Uterus (tissue), 4 donors: ENCODE data around the gene SAMD3. TPM values are rescaled to one million over a fixed set of nuclear protein-coding genes. Genes with fewer than 3 reads are reported as not detected.

Source experiments
- DNase-seq, 2 donors: peaks; one replicate each; pipeline ENCODE4 v3.0.0-alpha.2; 2019 to 2020
- H3K27ac ChIP-seq, 2 donors: fragments of 200-600 bp; sonication (generic); 1 replicate in 1 of 2; 2 replicates in 1 of 2; pipeline ENCODE4 v1.5.1; 2016 to 2018
- H3K27me3 ChIP-seq, 2 donors: fragments of 200-600 bp; sonication (generic); one replicate each; pipeline ENCODE4 v1.5.1; 2018 to 2019; ENCODE audit warnings: control low read depth in 1 of 2
- H3K36me3 ChIP-seq, 2 donors: fragments of 200-600 bp; sonication (generic); one replicate each; pipeline ENCODE4 v1.5.1; 2019; ENCODE audit warnings: control low read depth in 1 of 2
- H3K4me1 ChIP-seq, 2 donors: fragments of 200-600 bp; sonication (generic); one replicate each; pipeline ENCODE4 v1.5.1; 2018 to 2019; ENCODE audit warnings: control low read depth in 1 of 2
- H3K4me3 ChIP-seq, 2 donors: fragments of 200-600 bp; sonication (generic); 1 replicate in 1 of 2; 2 replicates in 1 of 2; pipeline ENCODE4 v1.5.1; 2018 to 2019; ENCODE audit warnings: mild to moderate bottlenecking in 1 of 2
- H3K9me3 ChIP-seq, 2 donors: fragments of 200-600 bp; sonication (generic); one replicate each; pipeline ENCODE4 v1.5.1; 2019; ENCODE audit warnings: control low read depth in 1 of 2
- POLR2A ChIP-seq, 2 donors: fragments of 450-650 bp; IDR thresholded peaks; one replicate each; pipeline ENCODE4 v1.6.1; 2016; ENCODE audit warnings: antibody characterized with exemption in 2 of 2, mild to moderate bottlenecking in 1 of 2, moderate library complexity in 1 of 2
- intact Hi-C: fragments of 100-400 bp; cut with DNase I; formaldehyde crosslinking; loops from one replicate; pipeline ENCODE4 v1.15.1; 2023; ENCODE audit warnings: low total_unique reads
- total RNA-seq, 4 donors: library from RNA; depleted of rRNA in 3 of 4; stranded (reverse); fragments of >200 nt in 3 of 4; gene quantifications; one replicate each; pipeline versions ENCODE4 v1.1.0 to v1.2.4, GENCODE V29; 2014 to 2023
- TF ChIP-seq, protein P1 (sequence below), 4 experiments: fragments of 200-600 bp in 2 of 4; fragments of 450-650 bp in 2 of 4; sonication (generic) in 2 of 4; IDR thresholded peaks; one replicate each; pipeline ENCODE4 v1.5.1; 2016 to 2019; ENCODE audit warnings: antibody characterized with exemption in 4 of 4, mild to moderate bottlenecking in 2 of 4, moderate library complexity in 1 of 4
- donor health status: DM: yes; HTN: yes; CAD: no.

The SAMD3 gene
- total RNA-seq, 4 donors from 2014 or later, result 4.1 to 10.0 (median 4.5) TPM

DNA sequence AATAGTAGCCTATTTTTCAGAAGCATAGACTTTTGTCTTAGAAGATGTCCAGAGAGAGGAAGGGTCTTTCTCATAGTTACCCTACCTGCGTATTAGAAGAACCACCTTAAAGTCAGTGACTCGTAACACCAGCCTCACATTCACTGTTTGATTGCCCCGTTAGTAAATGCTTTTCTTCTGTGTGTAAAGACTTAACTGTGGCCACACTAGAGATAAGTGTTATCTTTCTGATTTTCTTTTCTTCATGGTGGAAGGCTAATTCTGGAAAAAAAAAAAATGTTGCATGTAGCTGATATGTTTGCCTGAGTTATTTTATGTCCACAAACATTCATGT, 83.9 kb downstream of the SAMD3 start:
- Histone ChIP-seq H3K27me3 (no peaks in the 10 kb centered on the region), H3K4me3 (no peak overlapping the region), H3K27ac (no peak overlapping the region), H3K9me3 (no peaks in the 10 kb centered on the region), H3K36me3 (no peaks in the 10 kb centered on the region), H3K4me1 (no peaks in the 10 kb centered on the region)
- intact Hi-C loops, result no loop called here
- TF ChIP-seq, protein P1, sequence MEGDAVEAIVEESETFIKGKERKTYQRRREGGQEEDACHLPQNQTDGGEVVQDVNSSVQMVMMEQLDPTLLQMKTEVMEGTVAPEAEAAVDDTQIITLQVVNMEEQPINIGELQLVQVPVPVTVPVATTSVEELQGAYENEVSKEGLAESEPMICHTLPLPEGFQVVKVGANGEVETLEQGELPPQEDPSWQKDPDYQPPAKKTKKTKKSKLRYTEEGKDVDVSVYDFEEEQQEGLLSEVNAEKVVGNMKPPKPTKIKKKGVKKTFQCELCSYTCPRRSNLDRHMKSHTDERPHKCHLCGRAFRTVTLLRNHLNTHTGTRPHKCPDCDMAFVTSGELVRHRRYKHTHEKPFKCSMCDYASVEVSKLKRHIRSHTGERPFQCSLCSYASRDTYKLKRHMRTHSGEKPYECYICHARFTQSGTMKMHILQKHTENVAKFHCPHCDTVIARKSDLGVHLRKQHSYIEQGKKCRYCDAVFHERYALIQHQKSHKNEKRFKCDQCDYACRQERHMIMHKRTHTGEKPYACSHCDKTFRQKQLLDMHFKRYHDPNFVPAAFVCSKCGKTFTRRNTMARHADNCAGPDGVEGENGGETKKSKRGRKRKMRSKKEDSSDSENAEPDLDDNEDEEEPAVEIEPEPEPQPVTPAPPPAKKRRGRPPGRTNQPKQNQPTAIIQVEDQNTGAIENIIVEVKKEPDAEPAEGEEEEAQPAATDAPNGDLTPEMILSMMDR (IDR thresholded peaks at IDR 0.05), result no peak
- no peak for TF ChIP-seq POLR2A (IDR thresholded peaks at IDR 0.05)
- DNase-seq, result no peak

- no peaks in the 10 kb centered on the region for H3K36me3 ChIP-seq
- no peaks in the 10 kb centered on the region for H3K27me3 ChIP-seq
Observed at GRCh38 chr6:130138116-130138908, 84.4 kb downstream of the SAMD3 start.

GRCh38 chr6:130136798-130137197, 86.0 kb downstream of the SAMD3 start:
- DNase-seq, result no peak
- Histone ChIP-seq H3K9me3 (no peaks in the 10 kb centered on the region), H3K27me3 (no peaks in the 10 kb centered on the region), H3K4me3 (no peak overlapping the region), H3K36me3 (no peaks in the 10 kb centered on the region), H3K27ac (no peak overlapping the region), H3K4me1 (no peaks in the 10 kb centered on the region)
- intact Hi-C loops, result no loop called here
- TF ChIP-seq, protein P1 (IDR thresholded peaks at IDR 0.05), result no peak
- TF ChIP-seq POLR2A (IDR thresholded peaks at IDR 0.05), result no peak

More at GRCh38 chr6:130138116-130138908, 84.4 kb downstream of the SAMD3 start:
- H3K4me1 ChIP-seq, result no peaks in the 10 kb centered on the region
- no peak overlapping the region for H3K4me3 ChIP-seq
- DNase-seq, result no peak
- no peaks in the 10 kb centered on the region for H3K9me3 ChIP-seq
- intact Hi-C loops, result no loop called here
- TF ChIP-seq POLR2A (IDR thresholded peaks at IDR 0.05), result no peak
- TF ChIP-seq, protein P1 (IDR thresholded peaks at IDR 0.05), result no peak
- no peak overlapping the region for H3K27ac ChIP-seq

DNA sequence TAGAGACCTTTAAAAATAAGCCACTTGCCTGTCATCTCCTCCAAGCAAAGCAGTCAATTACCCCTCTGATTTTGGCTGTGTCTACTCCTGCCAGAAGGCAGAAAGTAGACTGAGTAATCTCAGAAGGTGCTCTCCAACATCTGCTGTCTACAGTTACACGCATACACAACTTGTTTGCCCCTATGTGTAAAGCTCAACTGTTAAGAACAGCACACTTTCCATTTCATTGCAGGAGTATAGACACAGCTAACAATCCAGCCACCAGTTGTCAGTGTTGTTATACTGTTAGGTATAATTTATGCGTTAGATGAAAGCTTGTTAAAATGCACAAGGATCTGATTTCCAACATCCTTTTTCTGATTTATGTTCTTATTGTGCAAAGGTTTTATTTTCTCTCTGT, 88.2 kb downstream of the SAMD3 start:
- Histone ChIP-seq H3K36me3 (no peaks in the 10 kb centered on the region), H3K4me3 (no peak overlapping the region), H3K4me1 (no peaks in the 10 kb centered on the region), H3K9me3 (no peaks in the 10 kb centered on the region), H3K27ac (no peak overlapping the region), H3K27me3 (no peaks in the 10 kb centered on the region)
- TF ChIP-seq, protein P1 (IDR thresholded peaks at IDR 0.05), result no peak
- no peak for TF ChIP-seq POLR2A (IDR thresholded peaks at IDR 0.05)
- intact Hi-C loops, result no loop called here
- no peak for DNase-seq

DNA sequence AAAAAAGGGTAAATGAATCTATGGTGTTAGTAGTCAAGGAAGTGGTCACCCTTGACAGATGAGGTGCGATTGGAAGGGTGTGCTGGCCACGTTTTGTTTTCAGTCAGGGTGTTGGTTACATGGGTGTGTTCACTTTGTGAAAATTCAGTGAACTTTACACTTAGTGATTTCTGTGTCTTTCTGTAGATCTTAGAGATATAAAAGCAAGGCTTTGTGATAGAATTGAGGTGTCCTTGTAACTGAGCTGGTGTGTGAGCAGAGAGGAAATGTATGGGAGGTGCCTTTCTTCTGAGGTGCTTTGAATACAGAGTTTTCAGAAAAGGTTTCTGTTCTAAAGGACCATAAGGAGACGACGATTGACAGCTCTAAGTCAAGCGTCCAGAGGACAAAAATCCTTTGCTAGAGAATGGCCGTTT, 90.5 kb downstream of the SAMD3 start:
- Histone ChIP-seq H3K36me3 (no peaks in the 10 kb centered on the region), H3K27ac (no peak overlapping the region), H3K4me1 (no peaks in the 10 kb centered on the region), H3K27me3 (no peaks in the 10 kb centered on the region), H3K9me3 (no peaks in the 10 kb centered on the region), H3K4me3 (no peak overlapping the region)
- no peak for DNase-seq
- TF ChIP-seq, protein P1 (IDR thresholded peaks at IDR 0.05), result no peak
- TF ChIP-seq POLR2A (IDR thresholded peaks at IDR 0.05), result no peak
- intact Hi-C loops, result no loop called here
